ENCODE measurements around the gene OR3A3.
"Not testable (repeated sequence)": the region's sequence is repeated elsewhere in the genome, so short reads cannot be mapped to it uniquely, and the experiment has no call there.

The OR3A3 gene

GRCh38 chr17:3466355-3466754 lies 55.2 kb downstream of the OR3A3 start:
- not testable (repeated sequence) for DNase-seq (ENCODE audit: low read depth); H3K4me3 ChIP-seq (ENCODE audit: low read depth, low read length)

- no peak for DNase-seq (ENCODE audit: low read depth)
Measured at GRCh38 chr17:3469529-3469928, 58.4 kb downstream of the OR3A3 start.

DNA sequence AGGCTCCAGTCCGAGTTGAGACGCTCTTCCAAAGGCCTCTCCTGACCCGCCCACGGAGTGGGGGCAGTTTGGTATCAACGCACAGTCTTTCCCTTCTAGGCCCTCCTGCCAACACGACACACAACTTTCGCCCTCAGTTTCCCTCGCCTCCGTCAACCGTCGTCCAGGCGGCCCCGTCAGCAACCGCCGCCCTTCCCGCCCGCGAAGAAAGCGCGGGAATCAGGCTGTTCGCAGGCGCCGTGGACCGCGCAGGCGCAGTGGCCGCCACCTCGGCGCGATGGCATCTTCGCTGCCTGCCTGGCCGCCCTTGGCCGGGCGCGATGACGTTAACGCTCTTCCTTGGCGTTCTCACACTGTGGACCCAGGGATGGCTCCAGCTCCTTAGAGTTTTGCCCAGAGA lies 60.4 kb downstream of the OR3A3 start, which contains the start of gene SPATA22:
TSS of gene SPATA22 (minus strand) at position 221 of the 400 bp plus-strand sequence. CDS start 2,494 bp downstream, outside the sequence.
- no peak for DNase-seq (ENCODE audit: low read depth)
- no peak within 1 kb of the TSS for H3K4me3 ChIP-seq (ENCODE audit: low read depth, low read length)

More at GRCh38 chr17:3469529-3469928, 58.4 kb downstream of the OR3A3 start:
- H3K4me3 ChIP-seq (ENCODE audit: low read depth, low read length): no peak overlapping the region

DNA sequence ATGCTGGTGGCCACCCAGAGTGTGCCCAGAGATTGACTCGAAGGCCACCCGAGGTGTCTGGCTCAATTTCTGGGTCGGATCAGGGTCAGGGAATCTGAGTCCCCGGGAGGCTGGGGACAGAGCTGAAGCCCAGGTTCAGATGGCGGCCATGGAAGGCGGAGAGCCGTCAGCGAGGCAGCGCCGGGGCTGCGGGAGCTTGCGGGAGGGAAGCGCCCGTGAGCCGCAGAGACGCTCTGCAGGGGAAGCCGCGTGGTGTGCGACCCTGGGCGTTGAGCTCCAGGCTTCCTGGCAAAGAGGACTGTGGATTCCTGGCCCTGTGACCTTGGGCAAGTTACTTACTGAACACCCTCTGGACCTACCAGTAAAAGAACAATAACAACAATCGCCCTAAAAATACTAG lies 61.0 kb downstream of the OR3A3 start:
- no peak overlapping the region for H3K4me3 ChIP-seq (ENCODE audit: low read depth, low read length)
- no peak for DNase-seq (ENCODE audit: low read depth)
